Heart left ventricle (tissue), 16 donors: ENCODE data around the gene SH2D3C. TPM values are rescaled to one million over a fixed set of nuclear protein-coding genes. Genes with fewer than 3 reads are reported as not detected.

ENCODE experiments used
- ATAC-seq, 4 donors: fragments of 200-7000 bp; cut with Tn5 transposase; one replicate each; pipeline ENCODE4 v1.9.1; 2020 to 2022; ENCODE audit warnings: moderate library complexity in 4 of 4, mild to moderate bottlenecking in 3 of 4, moderate number of reproducible peaks in 1 of 4
- DNase-seq, 5 donors: peaks; one replicate each; pipeline ENCODE4 v3.0.0-alpha.2; 2020
- H3K27ac ChIP-seq, 12 donors: fragments of 200-600 bp; sonication (generic) in 4 of 12; one replicate each; pipeline versions ENCODE4 v1.5.0 to v1.8.0; 2016 to 2022; ENCODE audit warnings: mild to moderate bottlenecking in 2 of 12
- H3K27me3 ChIP-seq, 9 donors: fragments of 200-600 bp; sonication (generic) in 2 of 9; one replicate each; pipeline versions ENCODE4 v1.5.1 to v1.8.0; 2016 to 2022; ENCODE audit warnings: mild to moderate bottlenecking in 3 of 9
- H3K36me3 ChIP-seq, 9 donors: fragments of 200-600 bp; sonication (generic) in 2 of 9; one replicate each; pipeline versions ENCODE4 v1.5.0 to v1.8.0; 2018 to 2022; ENCODE audit warnings: mild to moderate bottlenecking in 2 of 9
- H3K4me1 ChIP-seq, 12 donors: fragments of 200-600 bp; sonication (generic) in 4 of 12; one replicate each; pipeline versions ENCODE4 v1.5.0 to v1.8.0; 2016 to 2022; ENCODE audit warnings: mild to moderate bottlenecking in 3 of 12
- H3K4me3 ChIP-seq, 12 donors: fragments of 200-600 bp; sonication (generic) in 4 of 12; one replicate each; pipeline versions ENCODE4 v1.5.0 to v1.8.0; 2017 to 2022; ENCODE audit warnings: mild to moderate bottlenecking in 9 of 12, moderate library complexity in 4 of 12
- H3K9me3 ChIP-seq, 12 donors: fragments of 200-600 bp; sonication (generic) in 4 of 12; one replicate each; pipeline versions ENCODE4 v1.5.0 to v1.8.0; 2016 to 2022; ENCODE audit warnings: mild to moderate bottlenecking in 1 of 12
- POLR2A ChIP-seq, 2 donors: fragments of 450-650 bp; IDR thresholded peaks; one replicate each; pipeline ENCODE4 v1.6.1; 2017; ENCODE audit warnings: antibody characterized with exemption in 2 of 2, mild to moderate bottlenecking in 2 of 2, moderate library complexity in 2 of 2
- WGBS, 4 donors: extraction: QIAGEN DNeasy Blood & Tissue Kit in 2 of 4; methylation state at CpG; one replicate each; pipeline versions ENCODE4 v1.1.5 to v1.1.7; 2013 to 2018; 5-methylcytosine and 5-hydroxymethylcytosine counted together
- intact Hi-C, 10 donors: fragments of 100-400 bp; cut with DNase I; formaldehyde crosslinking; loops; one replicate each; pipeline versions ENCODE4 v1.11.1 to v1.14.2; 2022
- polyA plus RNA-seq, 2 donors: library from polyadenylated mRNA; stranded (reverse); fragments of 200-250 nt; gene quantifications; one replicate each; pipeline ENCODE4 v1.2.3, GENCODE V29; 2013
- total RNA-seq, 9 donors: library from RNA; depleted of rRNA in 2 of 9; stranded (reverse); fragments of >200 nt in 2 of 9; fragmentation: NEBNext Ultra II Directional in 3 of 9; extraction: Animal tissue kit (Norgen Biotek cat#: 25700) in 3 of 9; gene quantifications; one replicate each; pipeline versions ENCODE4 v1.1.0 to v1.2.4, GENCODE V29; 2016 to 2023
- TF ChIP-seq, protein P1 (sequence below), 12 donors: fragments of 200-600 bp; sonication (generic) in 4 of 12; IDR thresholded peaks; one replicate each; pipeline versions ENCODE4 v1.5.0 to v1.8.0; 2018 to 2022; ENCODE audit warnings: antibody characterized with exemption in 12 of 12, mild to moderate bottlenecking in 5 of 12
- donor health status: ischemic (EF 13 %, LVEDD 7.1; RV severe dilation, severe dysfunction).
- donor health status: healthy with polysubstance abuse.
- donor health status: DM: no; HTN: yes; CAD: no.
- donor health status: DM: no; HTN: no; CAD: no.
- donor health status: ischemic (EF 25% LVEDD 6.9; RV normal size, moderate dysfunction).
- donor health status: ischemic (EF 25% LVEDD 5.7; RV mildly dilated, moderate dysfunction).
- donor health status: healthy.
- donor health status: DM: yes; HTN: yes; CAD: no.
- donor health status: ischemic (EF 35%, LVEDD 5.7; RV mildly dilated, moderate dysfunction).
- donor health status: nonischemic (EF 11% LVEDD 7.7; RV severe dilation, severe dysfunction).
- donor health status: DM: yes; HTN: yes; CAD: no.
- donor health status: PGD.
- donor health status: ischemic (EF 29% LVEDD 5.4; RV normal size, mild dysfunction).
- donor health status: nonischemic (EF 23%, LVEDD 6.1; RV moderate dilation, normal function).

Gene SH2D3C
- total and polyA plus RNA-seq, 11 donors = 13.7 to 38.9 (median 21.0) TPM

DNA sequence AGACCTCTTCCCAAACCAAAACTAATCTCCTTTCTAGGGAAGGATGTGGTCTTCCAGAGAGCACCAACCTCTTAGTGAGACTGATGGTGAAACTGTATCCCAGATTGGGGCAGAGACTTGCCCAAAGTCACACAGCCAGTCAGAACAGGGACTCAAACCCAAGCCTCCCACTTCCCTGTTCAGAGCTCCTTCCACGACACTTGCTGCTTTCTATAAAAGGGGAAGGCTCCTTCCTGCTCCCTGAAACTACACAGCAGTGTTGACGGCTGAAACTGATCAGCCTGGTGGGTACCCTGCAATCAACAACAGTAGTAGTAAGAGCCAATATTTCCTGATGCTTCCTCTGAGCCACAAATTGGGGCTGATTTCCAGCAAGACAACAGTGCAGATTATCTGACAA is 44.9 kb downstream of the SH2D3C start:
- peak overlapping the region in 1 of 12 donors; percentile 15 for H3K27ac ChIP-seq
- no peak for DNase-seq

DNA sequence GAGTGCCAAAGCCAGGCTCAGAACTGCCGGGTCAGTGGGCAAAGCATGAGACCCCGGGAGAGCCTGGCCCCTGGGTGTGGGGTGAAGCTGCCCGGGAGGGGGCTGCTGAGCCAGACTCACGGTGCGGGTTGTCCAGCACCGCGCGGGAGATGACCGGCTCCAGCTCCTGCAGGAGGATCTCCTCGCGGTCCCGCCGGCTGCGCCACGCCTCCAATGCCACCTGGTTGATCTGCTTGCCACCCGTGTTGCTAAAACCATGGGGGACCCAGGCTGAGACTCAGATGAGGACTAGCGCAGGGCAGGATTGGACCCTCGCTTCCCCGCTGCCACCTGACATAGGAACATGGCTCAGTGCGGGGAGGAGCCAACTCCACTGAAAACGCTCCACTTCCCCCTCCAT is 46.0 kb downstream of the SH2D3C start:
- Histone ChIP-seq H3K27ac (no peak overlapping the region), H3K4me1 (peaks cover 0 to 24% (median 13%) of the 10 kb centered on the region in 12 donors), H3K36me3 (peaks cover 0 to 23% (median 17%) of the 10 kb centered on the region in 9 donors), H3K9me3 (no peaks in the 10 kb centered on the region), H3K27me3 (no peaks in the 10 kb centered on the region), H3K4me3 (no peak overlapping the region)
- TF ChIP-seq, protein P1, sequence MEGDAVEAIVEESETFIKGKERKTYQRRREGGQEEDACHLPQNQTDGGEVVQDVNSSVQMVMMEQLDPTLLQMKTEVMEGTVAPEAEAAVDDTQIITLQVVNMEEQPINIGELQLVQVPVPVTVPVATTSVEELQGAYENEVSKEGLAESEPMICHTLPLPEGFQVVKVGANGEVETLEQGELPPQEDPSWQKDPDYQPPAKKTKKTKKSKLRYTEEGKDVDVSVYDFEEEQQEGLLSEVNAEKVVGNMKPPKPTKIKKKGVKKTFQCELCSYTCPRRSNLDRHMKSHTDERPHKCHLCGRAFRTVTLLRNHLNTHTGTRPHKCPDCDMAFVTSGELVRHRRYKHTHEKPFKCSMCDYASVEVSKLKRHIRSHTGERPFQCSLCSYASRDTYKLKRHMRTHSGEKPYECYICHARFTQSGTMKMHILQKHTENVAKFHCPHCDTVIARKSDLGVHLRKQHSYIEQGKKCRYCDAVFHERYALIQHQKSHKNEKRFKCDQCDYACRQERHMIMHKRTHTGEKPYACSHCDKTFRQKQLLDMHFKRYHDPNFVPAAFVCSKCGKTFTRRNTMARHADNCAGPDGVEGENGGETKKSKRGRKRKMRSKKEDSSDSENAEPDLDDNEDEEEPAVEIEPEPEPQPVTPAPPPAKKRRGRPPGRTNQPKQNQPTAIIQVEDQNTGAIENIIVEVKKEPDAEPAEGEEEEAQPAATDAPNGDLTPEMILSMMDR (IDR thresholded peaks at IDR 0.05) = no peak
- no peak for TF ChIP-seq POLR2A (IDR thresholded peaks at IDR 0.05)
- 92 to 96% (median 95%) methylated on average over 19 to 21 of the region's 21 CpGs for WGBS, 4 donors
- intact Hi-C loops = loop anchor here in 9 of 10 donors (2.0 to 10.0 kb wide), 8 partner anchors 65 to 230 kb away; no protein-coding TSS in a partner anchor
- ATAC-seq (no peak), DNase-seq (no peak)

More for the DNA sequence above, 44.9 kb downstream of the SH2D3C start:
- H3K27me3 ChIP-seq = no peaks in the 10 kb centered on the region
- peak overlapping the region in 1 of 12 donors; percentile 82 for H3K4me3 ChIP-seq
- H3K9me3 ChIP-seq = no peaks in the 10 kb centered on the region
- peaks cover 0 to 24% (median 13%) of the 10 kb centered on the region in 12 donors for H3K4me1 ChIP-seq
- intact Hi-C loops = loop anchor here (1.0 to 10.0 kb wide), 17 partner anchors 51 to 231 kb away; partner anchors contain the start of gene ST6GALNAC4 (in 1 of the 10)
- WGBS, 4 donors = 79 to 84% (median 82%) methylated on average over 2 of the region's 2 CpGs
- ATAC-seq = no peak
- H3K36me3 ChIP-seq = peaks cover 0 to 33% (median 25%) of the 10 kb centered on the region in 9 donors
- TF ChIP-seq POLR2A (IDR thresholded peaks at IDR 0.05) = no peak
- TF ChIP-seq, protein P1 (IDR thresholded peaks at IDR 0.05) = no peak

DNA sequence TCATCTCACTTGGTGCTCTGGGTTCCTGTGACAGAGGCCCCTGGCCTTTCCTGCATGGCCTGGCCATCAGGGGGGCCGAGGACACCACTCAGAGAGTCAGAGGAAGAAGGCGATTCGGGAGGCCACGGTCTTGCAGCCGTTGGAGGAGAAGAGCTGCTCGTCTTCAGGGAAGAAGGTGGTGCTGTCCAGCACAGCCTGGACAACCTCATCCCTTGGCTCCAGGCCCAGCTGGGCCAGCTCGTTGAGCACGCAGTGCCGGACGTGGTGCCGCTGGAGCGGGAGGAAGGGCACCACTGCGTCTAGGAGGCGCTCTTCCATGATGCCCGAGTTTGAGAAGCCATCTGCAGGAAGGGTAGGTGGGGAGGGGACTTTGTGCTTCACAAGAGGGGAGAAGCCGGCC is 46.5 kb downstream of the SH2D3C start:
- intact Hi-C loops = loop anchor here in 9 of 10 donors (2.0 to 10.0 kb wide), 8 partner anchors 65 to 230 kb away; no protein-coding TSS in a partner anchor
- H3K27me3 ChIP-seq = no peaks in the 10 kb centered on the region
- no peak overlapping the region for H3K27ac ChIP-seq
- no peak overlapping the region for H3K4me3 ChIP-seq
- no peak for TF ChIP-seq POLR2A (IDR thresholded peaks at IDR 0.05)
- TF ChIP-seq, protein P1 (IDR thresholded peaks at IDR 0.05) = no peak
- H3K9me3 ChIP-seq = no peaks in the 10 kb centered on the region
- 72 to 85% (median 77%) methylated on average over 10 to 16 of the region's 16 CpGs for WGBS, 4 donors
- H3K36me3 ChIP-seq = peaks cover 0 to 23% (median 17%) of the 10 kb centered on the region in 9 donors
- DNase-seq (no peak), ATAC-seq (no peak)
- peaks cover 0 to 24% (median 13%) of the 10 kb centered on the region in 12 donors for H3K4me1 ChIP-seq

DNA sequence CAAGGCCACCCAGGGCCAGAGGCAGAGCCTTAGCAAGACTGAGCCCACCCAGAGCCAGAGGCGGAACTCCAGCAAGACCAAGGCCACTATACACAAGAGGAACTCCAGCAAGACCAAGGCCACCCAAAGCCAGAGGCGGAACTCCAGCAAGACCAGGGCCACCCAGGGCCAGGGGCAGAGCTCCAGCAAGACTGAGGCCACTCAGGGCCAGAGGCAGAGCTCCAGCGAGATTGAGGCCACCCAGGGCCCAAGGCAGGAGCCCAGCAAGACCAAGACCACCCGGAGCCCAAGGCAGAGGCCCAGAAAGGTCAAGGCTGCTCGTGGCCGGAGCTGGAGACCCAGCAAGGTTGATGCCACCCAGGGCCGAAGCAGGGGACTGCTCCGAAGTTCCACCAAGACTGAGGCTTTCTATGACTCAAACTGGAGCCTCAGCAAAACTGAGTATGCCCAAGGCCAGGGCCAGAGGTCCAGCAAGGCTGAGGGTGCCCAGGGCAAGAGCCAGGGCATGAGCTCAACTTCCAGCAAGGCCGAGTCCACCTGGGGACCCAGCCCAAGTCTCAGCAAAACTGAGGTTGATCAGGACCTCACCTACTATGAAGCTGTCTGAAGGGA is 47.6 kb downstream of the SH2D3C start:
- 82 to 96% (median 92%) methylated on average over 2 to 9 of the region's 9 CpGs for WGBS, 4 donors
- Histone ChIP-seq H3K4me1 (peaks cover 0 to 24% (median 13%) of the 10 kb centered on the region in 12 donors), H3K4me3 (no peak overlapping the region), H3K27ac (no peak overlapping the region), H3K36me3 (peaks cover 0 to 23% (median 17%) of the 10 kb centered on the region in 9 donors), H3K9me3 (no peaks in the 10 kb centered on the region), H3K27me3 (no peaks in the 10 kb centered on the region)
- ATAC-seq (no peak), DNase-seq (no peak)
- intact Hi-C loops = loop anchor here in 9 of 10 donors (1.0 to 10.0 kb wide), 8 partner anchors 64 to 229 kb away; no protein-coding TSS in a partner anchor
- TF ChIP-seq, protein P1 (IDR thresholded peaks at IDR 0.05) = no peak
- no peak for TF ChIP-seq POLR2A (IDR thresholded peaks at IDR 0.05)
